HepG2 (cell line): Measurements from ENCODE around the gene UTP11. TPM values are rescaled to one million over a fixed set of nuclear protein-coding genes. Genes with fewer than 3 reads are reported as not detected.

Source experiments
- AHR ChIP-seq: IDR thresholded peaks from 2 replicates; pipeline ENCODE4 v1.6.1; 2018; ENCODE audit warnings: missing genetic modification reagents, missing compliant biosample characterization
- CREM ChIP-seq, 2 experiments: sonication (generic) in 1 of 2; formaldehyde crosslinking in 1 of 2; IDR thresholded peaks; 2 replicates each; pipeline versions ENCODE4 v1.4.0 to v1.6.1; 2016 to 2020; ENCODE audit warnings: antibody characterized with exemption in 1 of 2, mild to moderate bottlenecking in 1 of 2, missing genetic modification reagents in 1 of 2
- GATAD2A ChIP-seq: IDR thresholded peaks from 2 replicates; pipeline ENCODE4 v1.6.1; 2016
- NCOA1 ChIP-seq: sonication (generic); formaldehyde crosslinking; IDR thresholded peaks from 2 replicates; pipeline ENCODE4 v1.9.0; 2021; ENCODE audit warnings: missing genetic modification reagents
- PPARG ChIP-seq: conservative IDR thresholded peaks from 2 replicates; pipeline ENCODE4 v1.6.1; 2016; ENCODE audit warnings: missing biosample characterization, missing genetic modification reagents
- REXO4 ChIP-seq: sonication (generic); formaldehyde crosslinking; IDR thresholded peaks from 2 replicates; pipeline ENCODE4 v1.8.0; 2022; ENCODE audit warnings: missing genetic modification reagents, mild to moderate bottlenecking, borderline replicate concordance
- SPEN ChIP-seq: sonication (generic); formaldehyde crosslinking; IDR thresholded peaks from 2 replicates; pipeline ENCODE4 v1.5.1; 2020; ENCODE audit warnings: low read depth, mild to moderate bottlenecking, missing genetic modification reagents
- ZNF335 ChIP-seq: sonication (generic); formaldehyde crosslinking; IDR thresholded peaks from 2 replicates; pipeline ENCODE4 v1.4.0; 2020; ENCODE audit warnings: missing genetic modification reagents
- ZNF550 ChIP-seq: sonication (generic); formaldehyde crosslinking; IDR thresholded peaks from 2 replicates; pipeline ENCODE4 v1.4.0; 2020; ENCODE audit warnings: mild to moderate bottlenecking, missing genetic modification reagents, borderline replicate concordance
- ZNF569 ChIP-seq: sonication (generic); formaldehyde crosslinking; IDR thresholded peaks from 2 replicates; pipeline ENCODE4 v1.5.0; 2020; ENCODE audit warnings: mild to moderate bottlenecking, missing genetic modification reagents, moderate library complexity, borderline replicate concordance
- ZNF768 ChIP-seq: sonication (generic); formaldehyde crosslinking; IDR thresholded peaks from 2 replicates; pipeline ENCODE4 v1.4.0; 2020; ENCODE audit warnings: missing genetic modification reagents
- ZZZ3 ChIP-seq: sonication (generic); formaldehyde crosslinking; IDR thresholded peaks from 2 replicates; pipeline ENCODE4 v1.4.0; 2020; ENCODE audit warnings: missing genetic modification reagents, mild to moderate bottlenecking, borderline replicate concordance
- polyA plus RNA-seq, 8 experiments: library from polyadenylated mRNA; depleted of rRNA in 3 of 8; stranded (reverse) in 7 of 8; unstranded in 1 of 8; fragments of >200 nt; fragmentation: Illumina TruSeq in 4 of 8; extraction: Trizol in 4 of 8; gene quantifications; 2 replicates each; pipeline versions ENCODE4 v1.2.1 to v1.2.3, GENCODE V29; 2011 to 2016; ENCODE audit warnings: low read depth in 4 of 8, missing spikeins in 1 of 8, mixed read lengths in 1 of 8; ENCODE audit not compliant: insufficient read depth in 1 of 8
- total RNA-seq, 5 experiments: library from RNA; depleted of rRNA; stranded (reverse); fragments of >200 nt; fragmentation: Illumina TruSeq; extraction: Trizol; gene quantifications; 2 replicates each; pipeline ENCODE4 v1.2.3, GENCODE V29; 2016; ENCODE audit warnings: low read depth in 1 of 5
- TF ChIP-seq, protein P1 (sequence below): sonication (generic); formaldehyde crosslinking; IDR thresholded peaks from 2 replicates; pipeline ENCODE4 v1.5.1; 2020; ENCODE audit warnings: mild to moderate bottlenecking, missing genetic modification reagents, borderline replicate concordance
- TF ChIP-seq, protein P2 (sequence below): sonication (generic); formaldehyde crosslinking; IDR thresholded peaks from 2 replicates; pipeline ENCODE4 v1.5.1; 2020; ENCODE audit warnings: missing genetic modification reagents, mild to moderate bottlenecking, borderline replicate concordance
- TF ChIP-seq, protein P3 (sequence below): sonication (generic); formaldehyde crosslinking; IDR thresholded peaks from 2 replicates; pipeline ENCODE4 v1.4.0; 2020; ENCODE audit warnings: low read depth, mild to moderate bottlenecking, missing genetic modification reagents
- TF ChIP-seq, protein P4 (sequence below): sonication (generic); formaldehyde crosslinking; IDR thresholded peaks from 2 replicates; pipeline ENCODE4 v1.9.0; 2021; ENCODE audit warnings: missing genetic modification reagents, borderline replicate concordance
- TF ChIP-seq, protein P5 (sequence below): conservative IDR thresholded peaks from 2 replicates; pipeline ENCODE4 v1.6.1; 2018; ENCODE audit warnings: missing genetic modification reagents

The UTP11 gene
- total and polyA plus RNA-seq, 2 of the 13 experiments (the other 11 are each of a cell fraction or from before 2014, with no cell fraction given): 13.5 to 44.8 TPM

DNA sequence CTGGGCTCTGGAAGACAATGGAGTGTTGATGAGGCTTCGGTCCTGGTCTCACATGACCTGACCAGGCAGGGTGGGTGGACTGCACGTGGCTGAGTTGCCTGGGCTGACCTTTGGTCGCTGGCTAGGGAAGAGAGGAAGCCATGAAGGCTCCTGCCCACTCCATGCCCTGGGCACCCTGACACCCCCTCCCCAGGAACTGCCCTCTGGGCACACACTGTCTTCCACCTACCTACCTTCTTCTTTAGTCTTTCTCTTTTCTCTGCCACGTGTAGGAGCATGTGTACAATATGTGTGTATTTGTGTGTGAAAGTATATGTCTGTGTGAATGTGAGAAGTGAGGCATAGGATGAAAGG, 19.0 kb downstream of the UTP11 start (continued):
- TF ChIP-seq, protein P1, sequence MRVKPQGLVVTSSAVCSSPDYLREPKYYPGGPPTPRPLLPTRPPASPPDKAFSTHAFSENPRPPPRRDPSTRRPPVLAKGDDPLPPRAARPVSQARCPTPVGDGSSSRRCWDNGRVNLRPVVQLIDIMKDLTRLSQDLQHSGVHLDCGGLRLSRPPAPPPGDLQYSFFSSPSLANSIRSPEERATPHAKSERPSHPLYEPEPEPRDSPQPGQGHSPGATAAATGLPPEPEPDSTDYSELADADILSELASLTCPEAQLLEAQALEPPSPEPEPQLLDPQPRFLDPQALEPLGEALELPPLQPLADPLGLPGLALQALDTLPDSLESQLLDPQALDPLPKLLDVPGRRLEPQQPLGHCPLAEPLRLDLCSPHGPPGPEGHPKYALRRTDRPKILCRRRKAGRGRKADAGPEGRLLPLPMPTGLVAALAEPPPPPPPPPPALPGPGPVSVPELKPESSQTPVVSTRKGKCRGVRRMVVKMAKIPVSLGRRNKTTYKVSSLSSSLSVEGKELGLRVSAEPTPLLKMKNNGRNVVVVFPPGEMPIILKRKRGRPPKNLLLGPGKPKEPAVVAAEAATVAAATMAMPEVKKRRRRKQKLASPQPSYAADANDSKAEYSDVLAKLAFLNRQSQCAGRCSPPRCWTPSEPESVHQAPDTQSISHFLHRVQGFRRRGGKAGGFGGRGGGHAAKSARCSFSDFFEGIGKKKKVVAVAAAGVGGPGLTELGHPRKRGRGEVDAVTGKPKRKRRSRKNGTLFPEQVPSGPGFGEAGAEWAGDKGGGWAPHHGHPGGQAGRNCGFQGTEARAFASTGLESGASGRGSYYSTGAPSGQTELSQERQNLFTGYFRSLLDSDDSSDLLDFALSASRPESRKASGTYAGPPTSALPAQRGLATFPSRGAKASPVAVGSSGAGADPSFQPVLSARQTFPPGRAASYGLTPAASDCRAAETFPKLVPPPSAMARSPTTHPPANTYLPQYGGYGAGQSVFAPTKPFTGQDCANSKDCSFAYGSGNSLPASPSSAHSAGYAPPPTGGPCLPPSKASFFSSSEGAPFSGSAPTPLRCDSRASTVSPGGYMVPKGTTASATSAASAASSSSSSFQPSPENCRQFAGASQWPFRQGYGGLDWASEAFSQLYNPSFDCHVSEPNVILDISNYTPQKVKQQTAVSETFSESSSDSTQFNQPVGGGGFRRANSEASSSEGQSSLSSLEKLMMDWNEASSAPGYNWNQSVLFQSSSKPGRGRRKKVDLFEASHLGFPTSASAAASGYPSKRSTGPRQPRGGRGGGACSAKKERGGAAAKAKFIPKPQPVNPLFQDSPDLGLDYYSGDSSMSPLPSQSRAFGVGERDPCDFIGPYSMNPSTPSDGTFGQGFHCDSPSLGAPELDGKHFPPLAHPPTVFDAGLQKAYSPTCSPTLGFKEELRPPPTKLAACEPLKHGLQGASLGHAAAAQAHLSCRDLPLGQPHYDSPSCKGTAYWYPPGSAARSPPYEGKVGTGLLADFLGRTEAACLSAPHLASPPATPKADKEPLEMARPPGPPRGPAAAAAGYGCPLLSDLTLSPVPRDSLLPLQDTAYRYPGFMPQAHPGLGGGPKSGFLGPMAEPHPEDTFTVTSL (CRISPR knock-in tag): no peak
- TF ChIP-seq, protein P2, sequence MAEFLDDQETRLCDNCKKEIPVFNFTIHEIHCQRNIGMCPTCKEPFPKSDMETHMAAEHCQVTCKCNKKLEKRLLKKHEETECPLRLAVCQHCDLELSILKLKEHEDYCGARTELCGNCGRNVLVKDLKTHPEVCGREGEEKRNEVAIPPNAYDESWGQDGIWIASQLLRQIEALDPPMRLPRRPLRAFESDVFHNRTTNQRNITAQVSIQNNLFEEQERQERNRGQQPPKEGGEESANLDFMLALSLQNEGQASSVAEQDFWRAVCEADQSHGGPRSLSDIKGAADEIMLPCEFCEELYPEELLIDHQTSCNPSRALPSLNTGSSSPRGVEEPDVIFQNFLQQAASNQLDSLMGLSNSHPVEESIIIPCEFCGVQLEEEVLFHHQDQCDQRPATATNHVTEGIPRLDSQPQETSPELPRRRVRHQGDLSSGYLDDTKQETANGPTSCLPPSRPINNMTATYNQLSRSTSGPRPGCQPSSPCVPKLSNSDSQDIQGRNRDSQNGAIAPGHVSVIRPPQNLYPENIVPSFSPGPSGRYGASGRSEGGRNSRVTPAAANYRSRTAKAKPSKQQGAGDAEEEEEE (CRISPR knock-in tag): no peak
- no peak for TF ChIP-seq ZNF569 (CRISPR knock-in tag)
- no peak; the same call in 1 of the 2 replicates for TF ChIP-seq ZNF768 (CRISPR knock-in tag)
- TF ChIP-seq PPARG (CRISPR knock-in tag): no peak
- TF ChIP-seq NCOA1 (CRISPR knock-in tag): no peak
- TF ChIP-seq, protein P3, sequence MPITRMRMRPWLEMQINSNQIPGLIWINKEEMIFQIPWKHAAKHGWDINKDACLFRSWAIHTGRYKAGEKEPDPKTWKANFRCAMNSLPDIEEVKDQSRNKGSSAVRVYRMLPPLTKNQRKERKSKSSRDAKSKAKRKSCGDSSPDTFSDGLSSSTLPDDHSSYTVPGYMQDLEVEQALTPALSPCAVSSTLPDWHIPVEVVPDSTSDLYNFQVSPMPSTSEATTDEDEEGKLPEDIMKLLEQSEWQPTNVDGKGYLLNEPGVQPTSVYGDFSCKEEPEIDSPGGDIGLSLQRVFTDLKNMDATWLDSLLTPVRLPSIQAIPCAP (CRISPR knock-in tag): no peak
- TF ChIP-seq AHR (CRISPR knock-in tag): peak; percentile 72; the same call in 1 of the 2 replicates
- no peak for TF ChIP-seq SPEN (CRISPR knock-in tag)
- TF ChIP-seq, protein P4, sequence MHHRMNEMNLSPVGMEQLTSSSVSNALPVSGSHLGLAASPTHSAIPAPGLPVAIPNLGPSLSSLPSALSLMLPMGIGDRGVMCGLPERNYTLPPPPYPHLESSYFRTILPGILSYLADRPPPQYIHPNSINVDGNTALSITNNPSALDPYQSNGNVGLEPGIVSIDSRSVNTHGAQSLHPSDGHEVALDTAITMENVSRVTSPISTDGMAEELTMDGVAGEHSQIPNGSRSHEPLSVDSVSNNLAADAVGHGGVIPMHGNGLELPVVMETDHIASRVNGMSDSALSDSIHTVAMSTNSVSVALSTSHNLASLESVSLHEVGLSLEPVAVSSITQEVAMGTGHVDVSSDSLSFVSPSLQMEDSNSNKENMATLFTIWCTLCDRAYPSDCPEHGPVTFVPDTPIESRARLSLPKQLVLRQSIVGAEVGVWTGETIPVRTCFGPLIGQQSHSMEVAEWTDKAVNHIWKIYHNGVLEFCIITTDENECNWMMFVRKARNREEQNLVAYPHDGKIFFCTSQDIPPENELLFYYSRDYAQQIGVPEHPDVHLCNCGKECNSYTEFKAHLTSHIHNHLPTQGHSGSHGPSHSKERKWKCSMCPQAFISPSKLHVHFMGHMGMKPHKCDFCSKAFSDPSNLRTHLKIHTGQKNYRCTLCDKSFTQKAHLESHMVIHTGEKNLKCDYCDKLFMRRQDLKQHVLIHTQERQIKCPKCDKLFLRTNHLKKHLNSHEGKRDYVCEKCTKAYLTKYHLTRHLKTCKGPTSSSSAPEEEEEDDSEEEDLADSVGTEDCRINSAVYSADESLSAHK (CRISPR knock-in tag): no peak
- no peak for TF ChIP-seq REXO4
- TF ChIP-seq, protein P5, sequence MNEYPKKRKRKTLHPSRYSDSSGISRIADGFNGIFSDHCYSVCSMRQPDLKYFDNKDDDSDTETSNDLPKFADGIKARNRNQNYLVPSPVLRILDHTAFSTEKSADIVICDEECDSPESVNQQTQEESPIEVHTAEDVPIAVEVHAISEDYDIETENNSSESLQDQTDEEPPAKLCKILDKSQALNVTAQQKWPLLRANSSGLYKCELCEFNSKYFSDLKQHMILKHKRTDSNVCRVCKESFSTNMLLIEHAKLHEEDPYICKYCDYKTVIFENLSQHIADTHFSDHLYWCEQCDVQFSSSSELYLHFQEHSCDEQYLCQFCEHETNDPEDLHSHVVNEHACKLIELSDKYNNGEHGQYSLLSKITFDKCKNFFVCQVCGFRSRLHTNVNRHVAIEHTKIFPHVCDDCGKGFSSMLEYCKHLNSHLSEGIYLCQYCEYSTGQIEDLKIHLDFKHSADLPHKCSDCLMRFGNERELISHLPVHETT (CRISPR knock-in tag): 0 out of 2 replicates have a peak, but pooled peaks have one; percentile 38
- TF ChIP-seq GATAD2A (CRISPR knock-in tag): peak; percentile 75
- TF ChIP-seq ZZZ3: no peak
- TF ChIP-seq CREM (IDR thresholded peaks at IDR 0.05): no peak
- TF ChIP-seq CREM (CRISPR knock-in tag; IDR thresholded peaks at IDR 0.05): no peak
- no peak for TF ChIP-seq ZNF335 (CRISPR knock-in tag)
- TF ChIP-seq ZNF550: no peak
